ENCODE results near the gene CCDC142.

Gene CCDC142

GRCh38 chr2:74440378-74441169, 42.2 kb downstream of the CCDC142 start:
- peak in 1 of 2 experiments; percentile 39 for DNase-seq

GRCh38 chr2:74439803-74440377, 42.9 kb downstream of the CCDC142 start:
- DNase-seq, result no peak

- no peak for DNase-seq
Measured at GRCh38 chr2:74439373-74439772, 43.4 kb downstream of the CCDC142 start.

GRCh38 chr2:74438248-74438647, 44.5 kb downstream of the CCDC142 start:
- no peak for DNase-seq

GRCh38 chr2:74436848-74437695, 45.7 kb downstream of the CCDC142 start:
- DNase-seq, result no peak

- DNase-seq, result no peak
Measured at GRCh38 chr2:74436111-74436805, 46.5 kb downstream of the CCDC142 start.

- DNase-seq, result no peak
Measured at GRCh38 chr2:74430502-74430901, 52.3 kb downstream of the CCDC142 start.

GRCh38 chr2:74429487-74430451, 53.0 kb downstream of the CCDC142 start:
- DNase-seq, result no peak

- no peak for DNase-seq
Measured at GRCh38 chr2:74428675-74429074, 54.1 kb downstream of the CCDC142 start.

GRCh38 chr2:74427551-74427950, 55.2 kb downstream of the CCDC142 start:
- no peak for DNase-seq

GRCh38 chr2:74426181-74426758, 56.5 kb downstream of the CCDC142 start:
- no peak for DNase-seq

- no peak for DNase-seq
Measured at GRCh38 chr2:74425523-74425922, 57.3 kb downstream of the CCDC142 start.

GRCh38 chr2:74424995-74425406, 57.8 kb downstream of the CCDC142 start:
- DNase-seq, result no peak

- no peak for DNase-seq
Measured at GRCh38 chr2:74424139-74424992, 58.4 kb downstream of the CCDC142 start.
